PFSK-1 (cell line): ENCODE data around the gene SEMA6C. TPM values are rescaled to one million over a fixed set of nuclear protein-coding genes. Genes with fewer than 3 reads are reported as not detected.

Experiments
- FOXP2 ChIP-seq: optimal IDR thresholded peaks from 2 replicates; pipeline ENCODE3; 2011; ENCODE audit warnings: borderline replicate concordance, control low read depth, inconsistent platforms; ENCODE audit not compliant: insufficient read depth; ENCODE audit errors: extremely low read length, extremely low read depth
- POLR2AphosphoS5 ChIP-seq: IDR thresholded peaks from 2 replicates; pipeline ENCODE4 v1.6.1; 2012; ENCODE audit warnings: low read depth, mild to moderate bottlenecking, control low read depth, low read length, moderate library complexity
- REST ChIP-seq, 2 experiments: IDR thresholded peaks; 2 replicates each; pipeline versions ENCODE4 v1.6.1 to v1.8.0; 2011 to 2012; ENCODE audit warnings: low read depth in 2 of 2, low read length in 2 of 2, control low read depth in 1 of 2, inconsistent platforms in 1 of 2, mild to moderate bottlenecking in 1 of 2, moderate library complexity in 1 of 2; ENCODE audit not compliant: insufficient read depth in 1 of 2
- SIN3A ChIP-seq: IDR thresholded peaks from 2 replicates; pipeline ENCODE4 v1.6.1; 2012; ENCODE audit warnings: mild to moderate bottlenecking, low read length, moderate library complexity, borderline replicate concordance; ENCODE audit not compliant: insufficient read depth
- TAF1 ChIP-seq: IDR thresholded peaks from 2 replicates; pipeline ENCODE4 v1.6.1; 2012; ENCODE audit warnings: low read length, control low read depth, borderline replicate concordance; ENCODE audit not compliant: insufficient read depth
- polyA plus RNA-seq: library from polyadenylated mRNA; unstranded; fragments of >200 nt; gene quantifications from one replicate; pipeline ENCODE4 v1.2.1, GENCODE V29; 2012; ENCODE audit warnings: low read depth, missing spikeins; ENCODE audit not compliant: insufficient read length

Gene SEMA6C, protein sequence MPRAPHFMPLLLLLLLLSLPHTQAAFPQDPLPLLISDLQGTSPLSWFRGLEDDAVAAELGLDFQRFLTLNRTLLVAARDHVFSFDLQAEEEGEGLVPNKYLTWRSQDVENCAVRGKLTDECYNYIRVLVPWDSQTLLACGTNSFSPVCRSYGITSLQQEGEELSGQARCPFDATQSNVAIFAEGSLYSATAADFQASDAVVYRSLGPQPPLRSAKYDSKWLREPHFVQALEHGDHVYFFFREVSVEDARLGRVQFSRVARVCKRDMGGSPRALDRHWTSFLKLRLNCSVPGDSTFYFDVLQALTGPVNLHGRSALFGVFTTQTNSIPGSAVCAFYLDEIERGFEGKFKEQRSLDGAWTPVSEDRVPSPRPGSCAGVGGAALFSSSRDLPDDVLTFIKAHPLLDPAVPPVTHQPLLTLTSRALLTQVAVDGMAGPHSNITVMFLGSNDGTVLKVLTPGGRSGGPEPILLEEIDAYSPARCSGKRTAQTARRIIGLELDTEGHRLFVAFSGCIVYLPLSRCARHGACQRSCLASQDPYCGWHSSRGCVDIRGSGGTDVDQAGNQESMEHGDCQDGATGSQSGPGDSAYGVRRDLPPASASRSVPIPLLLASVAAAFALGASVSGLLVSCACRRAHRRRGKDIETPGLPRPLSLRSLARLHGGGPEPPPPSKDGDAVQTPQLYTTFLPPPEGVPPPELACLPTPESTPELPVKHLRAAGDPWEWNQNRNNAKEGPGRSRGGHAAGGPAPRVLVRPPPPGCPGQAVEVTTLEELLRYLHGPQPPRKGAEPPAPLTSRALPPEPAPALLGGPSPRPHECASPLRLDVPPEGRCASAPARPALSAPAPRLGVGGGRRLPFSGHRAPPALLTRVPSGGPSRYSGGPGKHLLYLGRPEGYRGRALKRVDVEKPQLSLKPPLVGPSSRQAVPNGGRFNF
- polyA plus RNA-seq, result 6.7 TPM

GRCh38 chr1:151146412-151147131 lies at the start of gene SEMA6C:
SEMA6C (minus strand) TSS chr1:151146631; CDS start chr1:151142621, 4,010 bp downstream.
- TF ChIP-seq SIN3A (no peak), FOXP2 (peak; percentile 64), POLR2AphosphoS5 (peak; percentile 80), REST (IDR thresholded peaks at IDR 0.05; ENCODE audit: insufficient read depth in 1 of 2, low read depth in 2 of 2, low read length in 2 of 2) (no peak), TAF1 (peak; percentile 72; the same call in 1 of the 2 replicates)

DNA sequence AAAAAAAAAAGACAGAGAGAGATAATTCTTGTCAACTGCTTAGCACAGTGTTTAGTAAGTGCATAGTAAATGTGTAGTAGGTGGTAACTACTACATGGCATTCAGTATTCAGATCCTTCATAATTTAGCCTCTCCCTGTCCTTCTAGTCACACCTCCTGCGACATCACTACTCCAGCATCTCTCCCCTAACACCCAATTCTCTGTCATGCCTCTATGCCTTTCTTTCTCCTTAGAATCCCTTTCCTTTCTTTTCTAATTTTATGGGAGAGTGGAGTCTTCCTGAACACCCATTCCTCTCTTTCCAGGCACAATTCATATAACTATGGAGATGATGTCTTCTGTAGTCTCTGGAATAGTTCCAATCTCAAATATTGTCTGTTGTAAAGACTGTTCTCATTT lies 47.4 kb upstream of the SEMA6C start:
- TF ChIP-seq SIN3A, result no peak
- TF ChIP-seq POLR2AphosphoS5, result no peak

GRCh38 chr1:151193304-151193703 lies 46.9 kb upstream of the SEMA6C start:
- TF ChIP-seq SIN3A (no peak), REST (IDR thresholded peaks at IDR 0.05; ENCODE audit: insufficient read depth in 1 of 2, low read depth in 2 of 2, low read length in 2 of 2) (no peak), FOXP2 (no peak), POLR2AphosphoS5 (no peak), TAF1 (no peak)

DNA sequence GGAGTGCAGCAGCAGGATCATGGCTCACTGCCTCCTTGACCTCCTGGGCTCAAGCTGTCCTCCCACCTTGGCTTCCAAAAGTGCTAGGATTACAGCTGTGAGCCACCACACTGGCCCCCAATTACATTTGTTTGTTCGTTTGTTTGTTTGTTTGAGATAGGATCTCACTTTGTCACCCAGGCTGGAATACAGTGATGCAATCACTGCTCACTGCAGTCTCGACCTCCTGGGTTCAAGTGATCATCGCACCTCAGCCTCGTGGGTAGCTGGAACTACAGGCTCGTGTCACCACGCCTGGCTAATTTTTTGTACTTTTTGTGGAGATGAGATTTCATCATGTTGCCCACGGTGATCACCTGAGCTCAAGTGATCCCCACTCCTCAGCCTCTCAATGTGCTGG lies 45.6 kb upstream of the SEMA6C start:
- no peak for TF ChIP-seq REST (IDR thresholded peaks at IDR 0.05; ENCODE audit: insufficient read depth in 1 of 2, low read depth in 2 of 2, low read length in 2 of 2)
- TF ChIP-seq POLR2AphosphoS5, result no peak
- TF ChIP-seq SIN3A, result no peak
- TF ChIP-seq FOXP2, result no peak
- TF ChIP-seq TAF1, result no peak
